ENCODE results near the gene MAN1B1. TPM values are rescaled to one million over a fixed set of nuclear protein-coding genes. Genes with fewer than 3 reads are reported as not detected.

Gene MAN1B1
- total and polyA plus RNA-seq, 2 of the 8 experiments (the other 6 are each of a cell fraction or from before 2014, with no cell fraction given), result 33.7 to 36.3 TPM

DNA sequence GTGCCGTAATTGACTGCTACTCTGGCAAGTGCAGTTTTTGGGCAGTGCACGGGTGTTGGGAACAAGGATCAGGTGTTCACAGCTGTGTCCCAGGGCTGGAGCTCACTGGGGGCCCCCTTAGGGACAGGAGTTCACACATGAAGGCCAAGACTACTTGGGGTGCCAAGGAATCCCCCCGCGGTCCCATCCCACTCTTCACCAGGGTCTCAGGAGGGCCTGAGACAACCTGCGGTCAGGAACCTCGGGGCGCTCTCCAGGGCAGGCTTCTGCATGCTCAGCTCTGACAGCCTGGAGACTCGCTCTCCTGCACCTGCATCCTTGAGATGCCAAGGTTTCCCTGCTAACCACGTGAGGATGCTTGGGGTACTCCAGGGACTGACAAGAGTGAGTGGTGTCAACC is 2.3 kb upstream of the MAN1B1 start:
- POLR2A ChIA-PET (ENCODE audit: partially characterized antibody), result no interaction called here
- no peaks in the 10 kb centered on the region for H3K79me2 ChIP-seq (ENCODE audit: control insufficient read depth in 1 of 2, insufficient read depth in 2 of 2, low read length in 2 of 2)
- TF ChIP-seq TEAD4 (IDR thresholded peaks at IDR 0.05; ENCODE audit: low read depth, low read length) (no peak), KDM4A (IDR thresholded peaks at IDR 0.05; ENCODE audit: low read depth, low read length, severe bottlenecking) (no peak)

More for the DNA sequence above, 2.3 kb upstream of the MAN1B1 start:
- no peak overlapping the region for H3K4me2 ChIP-seq (ENCODE audit: insufficient read depth in 1 of 2, low read depth in 2 of 2, low read length in 2 of 2)
- H3K4ac ChIP-seq (replicated peaks; ENCODE audit: insufficient read length, low read depth, low read length), result no peak overlapping the region
- peaks cover 0 to 11% (median 4%) of the 10 kb centered on the region in 4 experiments; a peak in 4 of 7 replicates for H3K4me1 ChIP-seq (replicated peaks in 1 of 4; ENCODE audit: control insufficient read depth in 3 of 4, insufficient read depth in 4 of 4, low read length in 3 of 4)
- no peaks in the 10 kb centered on the region for H3K9me3 ChIP-seq (ENCODE audit: insufficient read depth in 2 of 2, low read depth in 1 of 2, low read length in 1 of 2)
- no peak overlapping the region for H3K23ac ChIP-seq (ENCODE audit: insufficient read length)
- H3K9ac ChIP-seq (replicated peaks in 1 of 4; ENCODE audit: extremely low read depth in 1 of 4, low read depth in 3 of 4, low read length in 3 of 4), result no peak overlapping the region
- H3K27me3 ChIP-seq (replicated peaks in 1 of 4; ENCODE audit: control insufficient read depth in 3 of 4, extremely low read depth in 1 of 4, insufficient read depth in 3 of 4, low read length in 3 of 4), result peaks cover 2 to 23% (median 9%) of the 10 kb centered on the region in 4 experiments
- no peak overlapping the region for H2BK5ac ChIP-seq (ENCODE audit: low read depth, low read length)
- H4K20me1 ChIP-seq (replicated peaks in 1 of 2; ENCODE audit: control insufficient read depth in 1 of 2, insufficient read depth in 2 of 2, low read length in 2 of 2), result peaks cover 0 to 2% of the 10 kb centered on the region in 2 experiments
- no peak overlapping the region; the same call in 1 of the 2 replicates for H2BK12ac ChIP-seq (ENCODE audit: low read depth, low read length)
- no peak overlapping the region for H2BK120ac ChIP-seq (replicated peaks; ENCODE audit: low read depth, low read length)
- CTCF ChIA-PET (ENCODE audit: partially characterized antibody), result interaction anchor here (0.8 to 2.2 kb wide), 8 partner anchors 10 to 87 kb away, joined by 3 to 13 read pairs (median 4); partner anchors contain the start of gene TMEM210
- H3K27ac ChIP-seq (ENCODE audit: low read depth, low read length), result no peak overlapping the region
- no peak overlapping the region for H2BK15ac ChIP-seq (ENCODE audit: low read length)
- H3K18ac ChIP-seq (ENCODE audit: extremely low read depth, low read length), result no peak overlapping the region
- peaks cover 12% of the 10 kb centered on the region; the same call in 1 of the 2 replicates for H3K23me2 ChIP-seq (ENCODE audit: low read depth, low read length)
- H3K79me1 ChIP-seq (ENCODE audit: low read depth, low read length), result no peaks in the 10 kb centered on the region
- no peak overlapping the region for H3K4me3 ChIP-seq (ENCODE audit: extremely low read depth in 1 of 4, insufficient read depth in 2 of 4, low read depth in 3 of 4, low read length in 4 of 4)
- H2AK5ac ChIP-seq (ENCODE audit: low read depth, low read length), result no peak overlapping the region
- H3K36me3 ChIP-seq (ENCODE audit: control insufficient read depth in 2 of 4, insufficient read depth in 4 of 4, low read length in 3 of 4), result no peaks in the 10 kb centered on the region
- WGBS, 2 experiments (ENCODE audit: extremely low coverage in 1 of 2, insufficient coverage in 1 of 2, insufficient read length in 1 of 2, insufficient replicate concordance in 2 of 2, low coverage in 1 of 2, low lambda C conversion rate in 2 of 2, missing lambda C conversion rate in 1 of 2), result 76% methylated on average over 9 of the region's 9 CpGs; no CpG with 5 or more reads in 1 of the 2 experiments
- H3K14ac ChIP-seq (ENCODE audit: insufficient read length), result no peak overlapping the region
- no peak overlapping the region for H2AFZ ChIP-seq (ENCODE audit: low read length)
- no peak overlapping the region for H2BK20ac ChIP-seq (ENCODE audit: low read length)
- DNase-seq (ENCODE audit: low read depth in 1 of 2, low spot score in 2 of 2) (no peak), FAIRE-seq (no peak)
- H4K91ac ChIP-seq (replicated peaks; ENCODE audit: insufficient read length, low read length), result no peak overlapping the region
- no peak overlapping the region for H3K56ac ChIP-seq (replicated peaks; ENCODE audit: insufficient read length, low read depth, low read length)
- no peak overlapping the region for H4K8ac ChIP-seq (ENCODE audit: extremely low read depth, insufficient read depth, low read length)
- no peak overlapping the region for H4K5ac ChIP-seq (ENCODE audit: insufficient read length, low read depth, low read length)
